NB4 (cell line): Measurements from ENCODE around the gene MAP3K21.

ENCODE experiments used
- DNase-seq: peaks from one replicate; pipeline ENCODE4 v3.0.0; 2010; ENCODE audit warnings: low read depth
- H3K4me3 ChIP-seq: one replicate; pipeline ENCODE4 v1.5.1; 2011; ENCODE audit warnings: mild to moderate bottlenecking, low read depth, low read length, moderate library complexity
- MYC ChIP-seq: IDR thresholded peaks from 2 replicates; pipeline ENCODE4 v1.6.1; 2011; ENCODE audit warnings: low read depth, low read length
- POLR2A ChIP-seq: IDR thresholded peaks from 2 replicates; pipeline ENCODE4 v1.6.1; 2011; ENCODE audit warnings: mild to moderate bottlenecking; ENCODE audit not compliant: insufficient read length; ENCODE audit errors: extremely low read depth
- TF ChIP-seq, protein P1 (sequence below): IDR thresholded peaks from one replicate; pipeline ENCODE4 v1.5.1; 2012; ENCODE audit warnings: low read depth, low read length
- TF ChIP-seq, protein P2 (sequence below): IDR thresholded peaks from 2 replicates; pipeline ENCODE4 v1.6.1; 2011; ENCODE audit warnings: low read depth, low read length

MAP3K21 gene

GRCh38 chr1:233373226-233373625, 45.7 kb downstream of the MAP3K21 start:
- TF ChIP-seq MYC (no peak), POLR2A (no peak)
- TF ChIP-seq, protein P1, sequence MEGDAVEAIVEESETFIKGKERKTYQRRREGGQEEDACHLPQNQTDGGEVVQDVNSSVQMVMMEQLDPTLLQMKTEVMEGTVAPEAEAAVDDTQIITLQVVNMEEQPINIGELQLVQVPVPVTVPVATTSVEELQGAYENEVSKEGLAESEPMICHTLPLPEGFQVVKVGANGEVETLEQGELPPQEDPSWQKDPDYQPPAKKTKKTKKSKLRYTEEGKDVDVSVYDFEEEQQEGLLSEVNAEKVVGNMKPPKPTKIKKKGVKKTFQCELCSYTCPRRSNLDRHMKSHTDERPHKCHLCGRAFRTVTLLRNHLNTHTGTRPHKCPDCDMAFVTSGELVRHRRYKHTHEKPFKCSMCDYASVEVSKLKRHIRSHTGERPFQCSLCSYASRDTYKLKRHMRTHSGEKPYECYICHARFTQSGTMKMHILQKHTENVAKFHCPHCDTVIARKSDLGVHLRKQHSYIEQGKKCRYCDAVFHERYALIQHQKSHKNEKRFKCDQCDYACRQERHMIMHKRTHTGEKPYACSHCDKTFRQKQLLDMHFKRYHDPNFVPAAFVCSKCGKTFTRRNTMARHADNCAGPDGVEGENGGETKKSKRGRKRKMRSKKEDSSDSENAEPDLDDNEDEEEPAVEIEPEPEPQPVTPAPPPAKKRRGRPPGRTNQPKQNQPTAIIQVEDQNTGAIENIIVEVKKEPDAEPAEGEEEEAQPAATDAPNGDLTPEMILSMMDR, result no peak
- TF ChIP-seq, protein P2, sequence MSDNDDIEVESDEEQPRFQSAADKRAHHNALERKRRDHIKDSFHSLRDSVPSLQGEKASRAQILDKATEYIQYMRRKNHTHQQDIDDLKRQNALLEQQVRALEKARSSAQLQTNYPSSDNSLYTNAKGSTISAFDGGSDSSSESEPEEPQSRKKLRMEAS, result no peak
- H3K4me3 ChIP-seq, result no peak overlapping the region
- no peak for DNase-seq

DNA sequence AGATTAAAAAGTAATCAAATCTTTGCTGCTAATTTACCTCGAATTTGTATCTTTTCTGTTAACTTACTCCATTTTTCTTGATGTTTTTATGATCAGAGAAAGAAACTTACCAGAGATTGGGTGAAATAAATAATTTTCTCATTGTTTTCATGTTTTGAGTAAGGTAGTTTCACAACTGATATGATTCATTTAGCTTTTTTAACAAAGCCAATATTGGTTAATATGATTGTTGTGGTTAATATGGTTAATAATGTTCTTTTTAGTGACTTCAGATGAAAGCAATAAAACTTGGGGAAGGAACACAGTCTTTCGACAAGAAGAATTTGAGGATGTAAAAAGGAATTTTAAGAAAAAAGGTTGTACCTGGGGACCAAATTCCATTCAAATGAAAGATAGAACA, 48.1 kb downstream of the MAP3K21 start:
- DNase-seq, result no peak
- TF ChIP-seq POLR2A, result no peak
- TF ChIP-seq MYC, result no peak
- TF ChIP-seq, protein P1, result no peak
- TF ChIP-seq, protein P2, result no peak
- H3K4me3 ChIP-seq, result no peak overlapping the region

DNA sequence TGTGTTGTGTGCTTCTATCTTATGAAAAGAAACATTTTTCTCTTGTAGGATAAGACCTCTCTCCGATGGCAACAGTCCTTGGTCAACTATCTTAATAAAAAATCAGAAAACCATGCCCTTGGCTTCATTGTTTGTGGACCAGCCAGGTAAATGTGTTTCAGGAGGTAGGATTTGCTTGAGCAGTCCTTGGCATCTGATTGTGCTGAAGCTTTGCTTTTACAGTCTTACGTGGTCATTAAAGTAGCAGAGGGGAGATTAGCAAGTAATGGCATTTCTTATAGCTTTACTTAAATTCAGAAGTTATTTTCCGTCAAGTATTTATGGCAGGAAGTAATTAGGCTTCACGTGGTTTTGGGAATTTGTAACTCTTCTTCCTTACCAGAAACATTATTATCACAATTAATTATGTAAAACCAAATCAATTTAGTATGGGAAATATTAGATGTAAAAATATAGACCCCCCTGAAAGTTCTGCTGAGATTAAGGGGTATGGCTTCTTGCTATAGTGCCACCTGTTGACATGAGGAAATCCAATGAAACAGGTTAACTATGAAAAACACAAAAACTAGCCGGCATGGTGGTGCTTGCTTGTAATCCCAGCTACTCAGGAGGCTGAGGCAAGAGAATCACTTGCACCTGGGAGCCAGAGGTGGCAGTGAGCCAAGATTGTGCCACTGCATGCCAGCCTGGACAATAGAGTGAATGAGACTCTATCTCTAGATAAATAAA, 49.0 kb downstream of the MAP3K21 start:
- TF ChIP-seq, protein P2, result no peak
- TF ChIP-seq MYC, result no peak
- H3K4me3 ChIP-seq, result no peak overlapping the region
- no peak for DNase-seq

DNA sequence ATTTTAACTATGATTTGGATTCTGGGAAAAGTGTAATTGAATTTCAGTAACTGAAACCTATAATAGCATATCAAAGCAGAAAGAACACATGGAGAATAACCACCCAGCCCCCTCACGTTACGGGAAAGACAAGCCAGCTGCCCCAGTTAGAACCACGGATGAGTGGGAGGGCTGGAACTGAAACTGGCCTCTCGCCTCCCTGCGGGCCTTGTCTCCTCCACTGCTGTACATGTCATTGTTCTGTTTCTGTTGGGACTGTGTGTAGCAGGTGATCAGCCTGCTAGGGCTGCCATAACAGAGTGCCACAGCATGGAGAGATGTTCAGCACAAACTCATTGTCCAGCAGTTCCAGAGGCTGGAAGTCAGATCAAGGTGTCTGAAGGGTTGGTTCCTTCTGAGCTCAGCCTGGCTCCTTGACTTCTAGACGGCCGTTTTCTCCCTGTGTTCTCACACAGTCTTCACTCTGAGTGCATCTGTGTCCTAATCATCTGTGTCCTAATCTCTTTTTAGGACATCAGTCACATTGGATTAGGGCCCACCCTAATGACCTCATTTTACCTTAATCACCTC, 52.4 kb downstream of the MAP3K21 start:
- no peak for DNase-seq
- TF ChIP-seq POLR2A, result no peak
- TF ChIP-seq, protein P2, result no peak
- TF ChIP-seq, protein P1, result no peak
- TF ChIP-seq MYC, result no peak
- H3K4me3 ChIP-seq, result no peak overlapping the region

DNA sequence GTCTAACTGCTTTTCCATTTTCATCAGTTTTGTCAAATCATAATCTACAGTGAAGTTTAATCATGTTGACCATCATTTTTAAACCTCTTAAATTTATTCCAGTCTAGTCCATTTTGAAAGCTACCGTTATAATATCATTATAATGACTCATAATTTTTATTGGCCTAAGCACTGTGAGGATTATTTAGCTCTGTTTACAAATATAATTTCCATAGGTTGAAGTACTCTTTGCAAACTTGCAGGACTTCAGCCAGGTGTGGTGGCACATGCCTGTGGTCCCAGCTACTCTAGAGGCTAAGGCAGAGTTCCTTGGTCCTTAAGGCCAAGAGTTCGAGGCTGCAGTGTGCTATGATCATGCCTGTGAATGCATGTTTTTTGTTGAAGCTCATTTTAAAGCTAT, 54.3 kb downstream of the MAP3K21 start:
- no peak for DNase-seq
- H3K4me3 ChIP-seq, result no peak overlapping the region
- TF ChIP-seq, protein P1, result no peak
- TF ChIP-seq POLR2A, result no peak
- TF ChIP-seq, protein P2, result no peak
- TF ChIP-seq MYC, result no peak

GRCh38 chr1:233383984-233384383, 56.5 kb downstream of the MAP3K21 start:
- TF ChIP-seq MYC (no peak), POLR2A (no peak)
- TF ChIP-seq, protein P2, result no peak
- TF ChIP-seq, protein P1, result no peak
- DNase-seq, result no peak
- no peak overlapping the region for H3K4me3 ChIP-seq
